Retinal pigment epithelial cell (primary cell): Measurements from ENCODE around the gene OPN1SW.

Experiments
- DNase-seq: peaks from one replicate; pipeline ENCODE4 v3.0.0-alpha.2; 2010; ENCODE audit warnings: low read depth
- H3K4me3 ChIP-seq: 2 replicates; pipeline ENCODE4 v1.5.1; 2011; ENCODE audit warnings: mild to moderate bottlenecking, low read length, control low read depth, moderate library complexity
- TF ChIP-seq, protein P1 (sequence below): conservative IDR thresholded peaks from 2 replicates; pipeline ENCODE4 v1.5.1; 2011; ENCODE audit warnings: low read depth, low read length, control low read depth, inconsistent platforms

OPN1SW gene

DNA sequence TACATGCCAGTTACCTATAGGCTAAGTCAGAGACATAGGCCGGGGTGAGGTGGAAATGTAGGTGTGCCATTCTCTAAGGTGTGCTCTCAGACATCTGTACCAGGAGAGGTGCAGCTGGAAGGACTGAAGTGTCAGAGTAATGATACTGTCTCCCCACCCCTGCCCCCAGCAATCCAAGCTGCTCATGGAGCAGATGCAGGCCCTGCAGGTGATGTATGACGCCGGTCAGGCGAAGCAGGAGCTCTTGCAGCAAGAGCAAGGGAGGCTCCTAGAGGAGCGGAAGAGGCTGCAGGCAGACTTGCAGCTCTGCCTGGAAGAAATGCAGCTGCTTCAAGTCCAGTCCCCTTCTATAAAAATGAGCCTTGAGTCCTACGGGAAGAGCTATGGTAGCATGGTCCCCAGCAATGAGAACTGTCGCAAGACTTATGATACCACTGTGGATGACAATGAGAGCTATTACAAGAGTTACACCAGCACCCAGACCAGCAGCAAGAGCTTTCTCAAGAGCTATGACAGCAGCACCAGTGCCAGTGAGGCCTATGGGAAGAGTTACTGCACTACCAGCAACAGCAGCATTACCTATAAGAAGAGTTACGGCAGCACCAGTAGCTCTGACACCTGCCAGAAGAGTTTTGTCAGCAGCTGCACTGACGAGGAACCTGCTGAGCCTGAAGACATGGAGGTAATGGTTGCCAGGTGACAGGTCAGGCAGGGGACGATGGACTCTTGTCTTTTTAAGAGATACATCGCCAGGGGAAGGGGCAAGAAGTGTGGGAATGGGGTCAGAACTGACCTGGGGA lies 36.2 kb upstream of the OPN1SW start:
- H3K4me3 ChIP-seq: no peak overlapping the region
- DNase-seq: no peak
- TF ChIP-seq, protein P1, sequence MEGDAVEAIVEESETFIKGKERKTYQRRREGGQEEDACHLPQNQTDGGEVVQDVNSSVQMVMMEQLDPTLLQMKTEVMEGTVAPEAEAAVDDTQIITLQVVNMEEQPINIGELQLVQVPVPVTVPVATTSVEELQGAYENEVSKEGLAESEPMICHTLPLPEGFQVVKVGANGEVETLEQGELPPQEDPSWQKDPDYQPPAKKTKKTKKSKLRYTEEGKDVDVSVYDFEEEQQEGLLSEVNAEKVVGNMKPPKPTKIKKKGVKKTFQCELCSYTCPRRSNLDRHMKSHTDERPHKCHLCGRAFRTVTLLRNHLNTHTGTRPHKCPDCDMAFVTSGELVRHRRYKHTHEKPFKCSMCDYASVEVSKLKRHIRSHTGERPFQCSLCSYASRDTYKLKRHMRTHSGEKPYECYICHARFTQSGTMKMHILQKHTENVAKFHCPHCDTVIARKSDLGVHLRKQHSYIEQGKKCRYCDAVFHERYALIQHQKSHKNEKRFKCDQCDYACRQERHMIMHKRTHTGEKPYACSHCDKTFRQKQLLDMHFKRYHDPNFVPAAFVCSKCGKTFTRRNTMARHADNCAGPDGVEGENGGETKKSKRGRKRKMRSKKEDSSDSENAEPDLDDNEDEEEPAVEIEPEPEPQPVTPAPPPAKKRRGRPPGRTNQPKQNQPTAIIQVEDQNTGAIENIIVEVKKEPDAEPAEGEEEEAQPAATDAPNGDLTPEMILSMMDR: no peak

DNA sequence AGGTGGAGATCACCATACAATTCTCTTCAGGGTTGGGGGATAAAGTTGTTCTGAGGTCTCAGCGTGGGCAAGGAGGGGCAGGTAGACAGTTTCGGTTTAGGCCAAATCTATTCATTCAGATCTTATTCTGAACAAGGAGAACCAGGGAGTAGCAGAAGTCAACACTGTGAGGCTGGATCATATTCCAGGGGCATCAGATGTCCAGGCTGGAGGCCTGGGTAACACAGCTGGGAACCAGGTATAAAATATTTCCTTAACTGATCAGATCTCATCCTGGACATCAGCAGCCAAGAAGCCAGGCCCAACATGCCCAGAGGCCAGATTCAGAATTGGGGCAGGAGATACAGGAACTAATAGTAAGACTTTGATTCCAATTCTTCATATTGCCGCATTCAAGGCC lies 35.4 kb upstream of the OPN1SW start:
- no peak for DNase-seq
- H3K4me3 ChIP-seq: no peak overlapping the region
- TF ChIP-seq, protein P1: no peak

- no peak overlapping the region for H3K4me3 ChIP-seq
- TF ChIP-seq, protein P1: no peak
- DNase-seq: no peak
Observed at GRCh38 chr7:128810473-128810872, 34.9 kb upstream of the OPN1SW start.

DNA sequence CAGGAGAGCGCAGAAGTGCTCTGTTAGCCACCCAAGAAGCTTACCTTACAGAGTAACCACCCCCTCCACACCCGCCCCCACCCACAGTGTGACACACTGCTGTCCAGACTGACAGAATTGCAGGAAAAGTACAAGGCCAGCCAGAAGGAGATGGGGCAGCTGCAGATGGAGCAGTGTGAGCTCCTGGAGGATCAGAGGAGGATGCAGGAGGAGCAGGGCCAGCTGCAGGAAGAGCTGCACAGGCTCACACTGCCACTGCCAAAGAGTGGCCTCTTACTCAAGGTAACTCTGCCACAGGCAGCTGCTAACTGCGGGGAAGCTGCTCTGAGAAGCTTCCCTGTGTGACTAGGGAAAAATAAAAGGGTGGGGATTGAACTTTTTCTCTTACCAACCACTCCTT lies 33.8 kb upstream of the OPN1SW start:
- no peak for DNase-seq
- TF ChIP-seq, protein P1: no peak
- H3K4me3 ChIP-seq: no peak overlapping the region

DNA sequence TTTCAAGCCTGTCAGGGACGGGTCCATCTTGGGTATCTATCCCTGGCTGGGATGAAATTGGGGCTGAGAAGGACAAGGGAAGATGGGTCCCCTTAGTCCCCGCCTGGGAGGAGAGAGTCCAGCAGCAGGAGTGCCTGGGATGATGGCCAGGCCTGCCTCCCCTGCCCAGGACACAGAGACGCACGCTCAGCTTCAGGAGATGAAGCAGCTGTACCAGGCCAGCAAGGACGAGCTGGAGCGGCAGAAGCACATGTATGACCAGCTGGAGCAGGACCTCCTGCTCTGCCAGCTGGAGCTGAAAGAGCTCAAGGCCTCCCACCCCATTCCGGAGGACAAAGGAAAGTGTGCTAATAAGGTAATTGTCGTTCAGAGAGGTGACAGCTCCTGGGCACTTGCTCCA lies 31.6 kb upstream of the OPN1SW start:
- no peak for DNase-seq
- no peak overlapping the region for H3K4me3 ChIP-seq
- TF ChIP-seq, protein P1: no peak

DNA sequence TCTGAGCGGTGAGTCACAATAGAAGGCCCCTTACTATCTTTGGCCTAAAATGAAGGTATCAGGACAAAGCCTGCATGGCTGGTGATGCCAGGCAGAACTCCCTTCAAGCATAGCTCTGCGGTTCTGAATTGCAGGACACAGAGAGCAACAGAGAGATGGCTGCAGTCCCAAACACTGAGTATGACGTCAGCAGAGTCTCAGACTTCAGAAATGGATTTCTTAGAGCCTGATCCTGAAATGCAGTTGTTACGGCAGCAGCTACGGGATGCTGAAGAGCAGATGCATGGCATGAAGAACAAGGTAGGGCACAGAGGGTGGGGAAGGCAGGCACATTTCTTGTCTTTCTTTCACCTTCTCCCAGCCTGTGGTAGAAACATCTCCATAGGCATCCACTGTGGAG lies 29.6 kb upstream of the OPN1SW start:
- no peak for DNase-seq
- H3K4me3 ChIP-seq: no peak overlapping the region
- TF ChIP-seq, protein P1: no peak

GRCh38 chr7:128804484-128804883 lies 28.9 kb upstream of the OPN1SW start:
- no peak overlapping the region for H3K4me3 ChIP-seq
- DNase-seq: no peak
- TF ChIP-seq, protein P1: no peak
